CD8-positive, alpha-beta memory T cell (primary cell): ENCODE data around the gene AMELX. TPM values are rescaled to one million over a fixed set of nuclear protein-coding genes. Genes with fewer than 3 reads are reported as not detected.

Experiments
- polyA plus RNA-seq: library from polyadenylated mRNA; unstranded; fragments of 300-500 nt; fragmentation: Illumina TruSeq; gene quantifications from one replicate; pipeline ENCODE4 v1.2.3, GENCODE V29; 2021
- total RNA-seq, 2 experiments: library from RNA; stranded (reverse); gene quantifications; one replicate each; pipeline ENCODE4 v1.2.3, GENCODE V29; 2021

Gene AMELX
- total and polyA plus RNA-seq, 3 experiments from 2014 or later, result not detected

Other genes starting within 250 kb of the AMELX start
- gene HCCS, start 182.1 kb upstream of the AMELX start, total RNA-seq, result 10 to 100 TPM; 35.3 to 36.2 TPM
- 25.0 TPM for gene HCCS, start 182.1 kb upstream of the AMELX start, polyA plus RNA-seq